ENCODE measurements around the gene ERICH2. TPM values are rescaled to one million over a fixed set of nuclear protein-coding genes. Genes with fewer than 3 reads are reported as not detected.
"Not testable (repeated sequence)": the region's sequence is repeated elsewhere in the genome, so short reads cannot be mapped to it uniquely, and the experiment has no call there.

Gene ERICH2
- total and polyA plus RNA-seq, 2 experiments from 2014 or later = 3.5 TPM; not detected in 1

GRCh38 chr2:170745305-170745704 lies 24.9 kb upstream of the ERICH2 start:
- H3K4me3 ChIP-seq = no peak overlapping the region
- Mint-ChIP-seq H3K9me3 (no peaks in the 10 kb centered on the region), H3K36me3 (ENCODE audit: low read depth) (no peaks in the 10 kb centered on the region), H3K27me3 (ENCODE audit: insufficient read depth, low read depth, poor library complexity) (peaks cover 4% of the 10 kb centered on the region), H3K27ac (no peak overlapping the region), H3K4me1 (peaks cover 12% of the 10 kb centered on the region), H3K4me3 (no peak overlapping the region)
- DNase-seq (ENCODE audit: low spot score) (no peak), ATAC-seq (no peak)
- H3K79me2 ChIP-seq (replicated peaks; ENCODE audit: insufficient read depth) = no peaks in the 10 kb centered on the region
- no peaks in the 10 kb centered on the region for H3K36me3 ChIP-seq (ENCODE audit: insufficient read depth)
- no peaks in the 10 kb centered on the region for H3K27me3 ChIP-seq (ENCODE audit: insufficient read depth)
- H3K9me2 ChIP-seq (ENCODE audit: insufficient read depth) = peaks cover 6% of the 10 kb centered on the region
- no peaks in the 10 kb centered on the region for H4K20me1 ChIP-seq (replicated peaks; ENCODE audit: insufficient read depth)
- H3K4me2 ChIP-seq = no peak overlapping the region
- H3K27ac ChIP-seq (ENCODE audit: low read depth) = no peak overlapping the region
- TF ChIP-seq ZNF331 (CRISPR knock-in tag; IDR thresholded peaks at IDR 0.05; ENCODE audit: low read depth) (no peak), REST (IDR thresholded peaks at IDR 0.05; ENCODE audit: unreplicated experiment) (no peak)
- H3F3A ChIP-seq (replicated peaks; ENCODE audit: low read depth) = no peaks in the 10 kb centered on the region
- H2AFZ ChIP-seq = no peak overlapping the region
- H3K4me1 ChIP-seq (ENCODE audit: insufficient read depth) = peaks cover 5% of the 10 kb centered on the region; the same call in 1 of the 2 replicates

DNA sequence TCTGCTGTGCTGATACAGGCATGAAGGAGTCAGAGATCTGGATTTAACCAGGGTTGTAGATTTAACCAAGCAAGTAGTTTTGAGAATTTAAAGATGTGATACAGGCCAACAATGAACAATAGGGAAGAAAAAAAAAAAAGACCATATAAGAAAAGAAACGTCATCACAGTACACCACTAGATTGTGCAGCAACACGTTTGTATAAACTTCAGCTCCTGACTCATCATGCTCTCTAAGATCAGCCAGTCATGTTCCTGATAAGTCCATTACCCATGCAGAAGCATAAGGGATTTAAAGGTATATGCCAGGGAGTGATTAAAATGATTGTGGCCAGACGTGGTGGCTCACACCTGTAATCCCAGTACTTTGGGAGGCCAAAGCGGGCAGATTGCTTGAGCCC lies 22.3 kb upstream of the ERICH2 start:
- TF ChIP-seq JUNB (IDR thresholded peaks at IDR 0.05; ENCODE audit: unreplicated experiment) = no peak
- no peak for TF ChIP-seq CTCF (conservative IDR thresholded peaks at IDR 0.05; ENCODE audit: low read depth in 2 of 2)
- TF ChIP-seq ZNF114 (CRISPR knock-in tag; IDR thresholded peaks at IDR 0.05) = no peak
- TF ChIP-seq ETS1 (IDR thresholded peaks at IDR 0.05) = no peak
- no peak for TF ChIP-seq EZH2 (IDR thresholded peaks at IDR 0.05; ENCODE audit: low read depth, unreplicated experiment)
- TF ChIP-seq NANOG (IDR thresholded peaks at IDR 0.05; ENCODE audit: borderline replicate concordance) = no peak
- TF ChIP-seq REST (IDR thresholded peaks at IDR 0.05; ENCODE audit: unreplicated experiment) = no peak
- Histone ChIP-seq H3K79me2 (replicated peaks; ENCODE audit: insufficient read depth) (no peaks in the 10 kb centered on the region), H3K27me3 (ENCODE audit: insufficient read depth) (no peaks in the 10 kb centered on the region), H3K36me3 (ENCODE audit: insufficient read depth) (no peaks in the 10 kb centered on the region), H2AFZ (no peak overlapping the region), H3K4me3 (no peak overlapping the region), H3K27ac (ENCODE audit: low read depth) (no peak overlapping the region), H3K9me2 (ENCODE audit: insufficient read depth) (peaks cover 6% of the 10 kb centered on the region), H3F3A (replicated peaks; ENCODE audit: low read depth) (no peaks in the 10 kb centered on the region), H3K4me1 (ENCODE audit: insufficient read depth) (peaks cover 5% of the 10 kb centered on the region; the same call in 1 of the 2 replicates), H4K20me1 (replicated peaks; ENCODE audit: insufficient read depth) (no peaks in the 10 kb centered on the region), H3K4me2 (no peak overlapping the region)
- DNase-seq (ENCODE audit: low spot score) (no peak), ATAC-seq (no peak)
- H3K36me3 Mint-ChIP-seq (ENCODE audit: low read depth) = no peaks in the 10 kb centered on the region
- H3K4me3 Mint-ChIP-seq = no peak overlapping the region; the same call in 2 of the 3 replicates
- H3K9me3 Mint-ChIP-seq = no peaks in the 10 kb centered on the region
- no peak overlapping the region; the same call in 1 of the 2 replicates for H3K27ac Mint-ChIP-seq
- H3K4me1 Mint-ChIP-seq = peaks cover 12% of the 10 kb centered on the region
- H3K27me3 Mint-ChIP-seq (ENCODE audit: insufficient read depth, low read depth, poor library complexity) = peaks cover 4% of the 10 kb centered on the region

GRCh38 chr2:170751555-170751954 lies 18.6 kb upstream of the ERICH2 start:
- not testable (repeated sequence) for DNase-seq (ENCODE audit: low spot score); H2AFZ ChIP-seq; H3K27ac ChIP-seq (ENCODE audit: low read depth); H3K27me3 ChIP-seq (ENCODE audit: insufficient read depth); H3K9me2 ChIP-seq (ENCODE audit: insufficient read depth); H3K4me3 ChIP-seq; ATAC-seq; H4K20me1 ChIP-seq (replicated peaks; ENCODE audit: insufficient read depth); H3K27ac Mint-ChIP-seq; H3K36me3 Mint-ChIP-seq (ENCODE audit: low read depth); H3K36me3 ChIP-seq (ENCODE audit: insufficient read depth); H3K4me2 ChIP-seq; H3K4me1 Mint-ChIP-seq; H3K4me3 Mint-ChIP-seq; H3K79me2 ChIP-seq (replicated peaks; ENCODE audit: insufficient read depth); H3K27me3 Mint-ChIP-seq (ENCODE audit: insufficient read depth, low read depth, poor library complexity); H3K4me1 ChIP-seq (ENCODE audit: insufficient read depth); H3F3A ChIP-seq (replicated peaks; ENCODE audit: low read depth); H3K9me3 Mint-ChIP-seq
